ENCODE data around the gene FERMT1.

FERMT1 gene

DNA sequence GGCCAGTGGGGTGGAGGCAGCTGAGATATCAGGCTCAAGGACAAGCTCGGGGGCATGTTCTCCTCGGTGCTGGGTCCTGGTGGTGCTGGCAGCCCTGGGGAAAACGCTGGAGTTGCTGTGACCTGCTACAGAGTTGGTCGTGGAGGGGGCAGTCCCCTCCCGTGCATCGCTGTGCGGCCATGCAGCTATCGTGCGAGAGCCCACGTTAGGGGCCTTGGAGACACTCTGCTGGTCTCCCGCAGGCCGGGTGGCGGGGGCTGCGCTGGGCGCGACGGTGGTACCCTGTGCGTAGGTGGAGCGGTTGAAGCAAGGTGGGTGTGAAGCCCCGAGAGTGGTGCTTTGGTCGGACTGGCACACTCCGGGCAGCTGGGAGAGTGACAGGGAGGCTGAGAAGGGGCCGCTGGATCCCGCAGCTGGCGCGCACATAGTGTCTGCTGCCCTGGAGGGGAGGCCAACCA, 81.0 kb downstream of the FERMT1 start:
- H3K9ac ChIP-seq (ENCODE audit: low read depth, low read length): no peak overlapping the region
- no peak overlapping the region for H3K4me3 ChIP-seq (ENCODE audit: low read depth in 1 of 2, low read length in 2 of 2)
- H3K36me3 ChIP-seq (ENCODE audit: insufficient read depth, low read length): peaks cover 52% of the 10 kb centered on the region
- no peaks in the 10 kb centered on the region for H3K27me3 ChIP-seq (ENCODE audit: insufficient read depth, low read length, poor library complexity)
- no peak overlapping the region for H3K4me2 ChIP-seq (ENCODE audit: insufficient read depth, low read length)
- 0 out of 2 replicates have a peak, but pooled peaks cover 4% of the 10 kb centered on the region for H4K20me1 ChIP-seq (ENCODE audit: insufficient read depth, low read length)
- H3K27ac ChIP-seq (ENCODE audit: low read length): no peak overlapping the region
- ATAC-seq (ENCODE audit: insufficient read depth, low read depth): peak; percentile 15; the same call in 1 of the 3 replicates
- TF ChIP-seq EZH2 (IDR thresholded peaks at IDR 0.05; ENCODE audit: borderline replicate concordance, low read depth, low read length, severe bottlenecking): no peak
- TF ChIP-seq, protein P1, sequence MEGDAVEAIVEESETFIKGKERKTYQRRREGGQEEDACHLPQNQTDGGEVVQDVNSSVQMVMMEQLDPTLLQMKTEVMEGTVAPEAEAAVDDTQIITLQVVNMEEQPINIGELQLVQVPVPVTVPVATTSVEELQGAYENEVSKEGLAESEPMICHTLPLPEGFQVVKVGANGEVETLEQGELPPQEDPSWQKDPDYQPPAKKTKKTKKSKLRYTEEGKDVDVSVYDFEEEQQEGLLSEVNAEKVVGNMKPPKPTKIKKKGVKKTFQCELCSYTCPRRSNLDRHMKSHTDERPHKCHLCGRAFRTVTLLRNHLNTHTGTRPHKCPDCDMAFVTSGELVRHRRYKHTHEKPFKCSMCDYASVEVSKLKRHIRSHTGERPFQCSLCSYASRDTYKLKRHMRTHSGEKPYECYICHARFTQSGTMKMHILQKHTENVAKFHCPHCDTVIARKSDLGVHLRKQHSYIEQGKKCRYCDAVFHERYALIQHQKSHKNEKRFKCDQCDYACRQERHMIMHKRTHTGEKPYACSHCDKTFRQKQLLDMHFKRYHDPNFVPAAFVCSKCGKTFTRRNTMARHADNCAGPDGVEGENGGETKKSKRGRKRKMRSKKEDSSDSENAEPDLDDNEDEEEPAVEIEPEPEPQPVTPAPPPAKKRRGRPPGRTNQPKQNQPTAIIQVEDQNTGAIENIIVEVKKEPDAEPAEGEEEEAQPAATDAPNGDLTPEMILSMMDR (IDR thresholded peaks at IDR 0.05; ENCODE audit: borderline replicate concordance, extremely low read depth, low read length, poor library complexity, severe bottlenecking): no peak
- H3K79me2 ChIP-seq (ENCODE audit: insufficient read depth, low read length): no peaks in the 10 kb centered on the region
- H3K4me1 ChIP-seq (ENCODE audit: insufficient read depth, low read length): no peaks in the 10 kb centered on the region
- no peak for DNase-seq
- no peaks in the 10 kb centered on the region for H3K9me3 ChIP-seq (ENCODE audit: insufficient read depth, low read length, severe bottlenecking)
- no peak overlapping the region for H2AFZ ChIP-seq (ENCODE audit: low read depth, low read length)

- H2AFZ ChIP-seq (ENCODE audit: low read depth, low read length): no peak overlapping the region
- DNase-seq: no peak
These were observed 81.6 kb downstream of the FERMT1 start for GRCh38 chr20:6040958-6041807.

DNA sequence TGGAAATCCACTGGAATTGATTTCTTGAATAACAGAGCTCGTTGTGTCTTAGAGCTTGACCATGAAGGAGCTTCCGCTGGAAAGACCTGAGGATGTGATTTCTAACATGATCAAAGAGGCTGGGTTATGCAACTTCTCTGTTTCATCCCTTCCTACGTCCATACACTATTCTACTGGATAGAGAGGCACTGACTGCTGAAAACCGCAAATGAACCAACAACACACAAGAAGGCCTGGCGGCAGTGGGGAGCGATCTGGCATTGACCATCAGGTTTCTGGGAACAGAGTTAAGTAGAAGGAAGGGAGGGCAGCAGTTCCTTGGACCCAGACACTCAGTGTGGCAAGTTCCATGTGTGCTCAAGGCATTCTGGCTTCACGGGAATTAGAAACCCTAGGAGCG, 82.3 kb downstream of the FERMT1 start:
- Histone ChIP-seq H3K27ac (ENCODE audit: low read length) (no peak overlapping the region), H3K27me3 (ENCODE audit: insufficient read depth, low read length, poor library complexity) (no peaks in the 10 kb centered on the region), H4K20me1 (ENCODE audit: insufficient read depth, low read length) (0 out of 2 replicates have a peak, but pooled peaks cover 4% of the 10 kb centered on the region), H3K9me3 (ENCODE audit: insufficient read depth, low read length, severe bottlenecking) (no peaks in the 10 kb centered on the region), H3K4me1 (ENCODE audit: insufficient read depth, low read length) (no peaks in the 10 kb centered on the region), H3K4me3 (ENCODE audit: low read depth in 1 of 2, low read length in 2 of 2) (no peak overlapping the region), H3K9ac (ENCODE audit: low read depth, low read length) (no peak overlapping the region), H2AFZ (ENCODE audit: low read depth, low read length) (no peak overlapping the region), H3K79me2 (ENCODE audit: insufficient read depth, low read length) (no peaks in the 10 kb centered on the region), H3K36me3 (ENCODE audit: insufficient read depth, low read length) (peaks cover 62% of the 10 kb centered on the region), H3K4me2 (ENCODE audit: insufficient read depth, low read length) (no peak overlapping the region)
- DNase-seq (no peak), ATAC-seq (ENCODE audit: insufficient read depth, low read depth) (no peak)
- TF ChIP-seq, protein P1 (IDR thresholded peaks at IDR 0.05; ENCODE audit: borderline replicate concordance, extremely low read depth, low read length, poor library complexity, severe bottlenecking): no peak
- TF ChIP-seq EZH2 (IDR thresholded peaks at IDR 0.05; ENCODE audit: borderline replicate concordance, low read depth, low read length, severe bottlenecking): no peak

More at GRCh38 chr20:6040958-6041807, 81.6 kb downstream of the FERMT1 start:
- no peak for TF ChIP-seq EZH2 (IDR thresholded peaks at IDR 0.05; ENCODE audit: borderline replicate concordance, low read depth, low read length, severe bottlenecking)
- TF ChIP-seq, protein P1 (IDR thresholded peaks at IDR 0.05; ENCODE audit: borderline replicate concordance, extremely low read depth, low read length, poor library complexity, severe bottlenecking): no peak
- Histone ChIP-seq H3K4me3 (ENCODE audit: low read depth in 1 of 2, low read length in 2 of 2) (no peak overlapping the region), H3K9me3 (ENCODE audit: insufficient read depth, low read length, severe bottlenecking) (no peaks in the 10 kb centered on the region), H3K27ac (ENCODE audit: low read length) (no peak overlapping the region), H3K79me2 (ENCODE audit: insufficient read depth, low read length) (no peaks in the 10 kb centered on the region), H3K9ac (ENCODE audit: low read depth, low read length) (no peak overlapping the region), H3K36me3 (ENCODE audit: insufficient read depth, low read length) (peaks cover 58% of the 10 kb centered on the region), H3K4me1 (ENCODE audit: insufficient read depth, low read length) (no peaks in the 10 kb centered on the region), H3K27me3 (ENCODE audit: insufficient read depth, low read length, poor library complexity) (no peaks in the 10 kb centered on the region), H4K20me1 (ENCODE audit: insufficient read depth, low read length) (0 out of 2 replicates have a peak, but pooled peaks cover 4% of the 10 kb centered on the region), H3K4me2 (ENCODE audit: insufficient read depth, low read length) (no peak overlapping the region)
- 0 out of 3 replicates have a peak, but pooled peaks have one; percentile 10 for ATAC-seq (ENCODE audit: insufficient read depth, low read depth)
